SK-MEL-5 (cell line): Measurements from ENCODE around the gene SETBP1. TPM values are rescaled to one million over a fixed set of nuclear protein-coding genes. Genes with fewer than 3 reads are reported as not detected.
A peak's percentile ranks its signal among the peaks of the same experiment; 100 is the strongest.

Source experiments
- DNase-seq: peaks from one replicate; pipeline ENCODE4 v3.0.0-alpha.2; 2016; ENCODE audit warnings: low read depth, low spot score
- in situ Hi-C: cut with HindIII; loops from 2 replicates; pipeline ENCODE4 v1.10.0; 2016; ENCODE audit warnings: low sequenced_read_pairs, high pct_unique_total_duplicates, low pct_unique_long_range_greater_than_20kb
- total RNA-seq: library from RNA; depleted of rRNA; stranded (reverse); fragments of >200 nt; shearing (Covaris generic); gene quantifications from 2 replicates; pipeline ENCODE4 v1.2.3, GENCODE V29; 2014

SETBP1 gene
- total RNA-seq, 1 experiment from 2014 or later: 2.3 TPM

- in situ Hi-C loops: no loop called here
- DNase-seq: no peak
Observed at GRCh38 chr18:44937960-44938719, 257.5 kb downstream of the SETBP1 start.

- no peak for DNase-seq
- in situ Hi-C loops: no loop called here
Observed at GRCh38 chr18:44938720-44939665, 258.3 kb downstream of the SETBP1 start.

GRCh38 chr18:44941516-44941915, 260.8 kb downstream of the SETBP1 start:
- in situ Hi-C loops: no loop called here
- no peak for DNase-seq

- in situ Hi-C loops: no loop called here
- no peak for DNase-seq
Observed at GRCh38 chr18:44942073-44942472, 261.4 kb downstream of the SETBP1 start.

GRCh38 chr18:44943311-44943881, 262.7 kb downstream of the SETBP1 start:
- in situ Hi-C loops: no loop called here
- DNase-seq: no peak

DNA sequence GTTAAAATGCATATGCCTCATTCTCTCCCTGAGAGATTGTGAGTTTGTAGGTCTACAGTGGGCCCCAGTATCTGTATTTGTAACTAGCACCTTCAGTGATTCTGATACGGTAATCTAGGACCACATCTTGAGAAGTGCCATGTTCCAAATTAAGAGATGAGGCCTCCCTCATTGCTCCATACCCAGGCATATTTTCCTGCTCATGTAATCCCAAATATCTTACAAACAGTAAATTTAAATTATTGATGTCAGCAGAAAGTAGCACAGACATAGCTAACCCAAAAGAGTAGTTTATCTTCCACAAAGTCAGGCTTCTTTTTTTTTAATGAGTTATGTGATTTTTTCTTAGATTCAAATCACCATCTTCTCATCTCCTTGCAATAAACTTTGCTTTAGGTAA, 263.8 kb downstream of the SETBP1 start:
- in situ Hi-C loops: no loop called here
- no peak for DNase-seq

- in situ Hi-C loops: no loop called here
- DNase-seq: no peak
Observed at GRCh38 chr18:44945888-44946401, 265.3 kb downstream of the SETBP1 start.

GRCh38 chr18:44946529-44947113, 265.9 kb downstream of the SETBP1 start:
- in situ Hi-C loops: no loop called here
- DNase-seq: no peak

GRCh38 chr18:44949967-44950366, 269.3 kb downstream of the SETBP1 start:
- no peak for DNase-seq
- in situ Hi-C loops: no loop called here

GRCh38 chr18:44950685-44951195, 270.1 kb downstream of the SETBP1 start:
- in situ Hi-C loops: no loop called here
- DNase-seq: no peak

- in situ Hi-C loops: no loop called here
- no peak for DNase-seq
Observed at GRCh38 chr18:44951748-44952147, 271.1 kb downstream of the SETBP1 start.

GRCh38 chr18:44954257-44954656, 273.6 kb downstream of the SETBP1 start:
- DNase-seq: no peak
- in situ Hi-C loops: no loop called here

DNA sequence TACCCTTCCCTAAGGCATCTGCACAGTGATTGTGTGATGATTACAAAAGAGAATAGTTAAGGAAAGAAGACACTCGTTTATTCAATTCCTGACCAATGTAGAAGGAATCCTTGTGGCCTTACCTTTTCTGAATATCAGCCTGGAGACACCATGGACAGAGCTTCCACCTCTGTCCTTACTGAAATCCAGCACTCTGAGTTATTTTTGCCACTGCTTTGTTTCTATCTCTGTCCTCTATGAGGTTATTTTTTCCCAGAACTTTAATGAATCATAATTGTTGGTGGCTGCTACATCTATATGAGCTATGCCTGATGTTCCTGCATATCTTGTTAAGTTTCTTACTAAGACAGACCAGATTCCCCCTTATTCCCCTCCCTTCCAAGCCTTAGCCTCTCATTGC, 275.1 kb downstream of the SETBP1 start:
- DNase-seq: no peak
- in situ Hi-C loops: no loop called here

DNA sequence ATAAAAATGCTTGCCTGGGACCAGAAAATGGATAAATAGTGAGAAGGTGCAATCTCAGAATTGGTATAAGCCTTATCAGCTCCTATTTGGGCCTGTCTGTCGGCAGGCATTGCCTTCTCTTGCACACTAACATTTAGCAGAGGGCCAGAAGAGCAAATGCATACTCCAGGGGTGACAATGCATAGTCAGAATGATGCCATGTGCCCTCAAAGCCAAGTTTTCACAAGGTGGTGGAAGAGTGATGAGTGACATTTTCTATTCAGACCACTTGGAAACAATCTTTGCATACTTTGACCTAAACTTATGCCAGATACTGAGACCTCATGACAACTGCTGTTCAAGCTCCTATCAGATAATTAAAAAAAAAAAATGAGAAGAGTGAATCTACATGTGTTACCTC, 276.3 kb downstream of the SETBP1 start:
- DNase-seq: no peak
- in situ Hi-C loops: no loop called here

DNA sequence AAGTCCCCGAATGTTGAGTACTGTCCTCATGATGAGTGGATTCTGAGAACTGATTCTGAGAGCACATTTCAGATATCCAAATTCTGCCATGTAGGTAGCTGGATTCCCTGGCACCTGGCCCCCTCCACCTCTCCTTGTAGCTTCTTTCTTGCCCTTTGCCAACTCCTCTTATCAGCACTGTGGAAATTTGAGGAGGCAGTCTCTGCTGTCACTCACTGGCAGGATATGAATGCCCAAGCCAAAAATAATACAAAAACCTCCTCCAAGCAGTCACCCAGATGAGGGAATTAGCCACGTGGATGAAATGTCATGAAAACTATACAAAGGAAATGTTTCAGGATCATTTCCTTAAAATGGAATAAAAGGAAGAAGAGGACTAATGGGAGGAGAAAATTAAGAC, 276.8 kb downstream of the SETBP1 start:
- in situ Hi-C loops: no loop called here
- DNase-seq: peak; percentile 1

- DNase-seq: no peak
- in situ Hi-C loops: no loop called here
Observed at GRCh38 chr18:44958040-44958439, 277.4 kb downstream of the SETBP1 start.

DNA sequence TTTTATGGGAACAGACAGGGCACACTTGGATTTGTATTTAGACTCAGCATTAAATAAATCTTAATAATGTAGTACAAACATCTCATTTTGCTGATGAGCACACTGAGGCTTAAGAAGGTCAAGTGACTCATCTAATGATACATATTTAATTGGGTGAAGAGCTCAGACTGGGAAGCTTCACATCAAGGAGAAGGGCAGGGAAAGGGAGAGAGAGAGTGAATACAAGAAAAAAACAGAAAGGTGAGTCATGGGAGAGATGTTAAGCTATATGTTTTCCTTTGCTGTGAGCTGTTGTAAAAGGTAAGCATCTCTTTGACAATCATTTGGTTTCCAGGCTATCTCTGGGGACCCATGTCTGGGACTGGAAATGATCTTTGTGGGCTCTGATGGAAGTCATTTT, 277.8 kb downstream of the SETBP1 start:
- in situ Hi-C loops: no loop called here
- DNase-seq: no peak

- no peak for DNase-seq
Observed at GRCh38 chr18:44959013-44959412, 278.3 kb downstream of the SETBP1 start.

More at GRCh38 chr18:44959013-44959412, 278.3 kb downstream of the SETBP1 start:
- in situ Hi-C loops: no loop called here
